Keratinocyte (primary cell): ENCODE measurements around the gene PRKACA. TPM values are rescaled to one million over a fixed set of nuclear protein-coding genes. Genes with fewer than 3 reads are reported as not detected.

Experiments
- DNase-seq: peaks from one replicate; pipeline ENCODE4 v3.0.0-alpha.2; 2011; ENCODE audit warnings: low read depth, missing footprints, low spot score
- FAIRE-seq: peaks from 2 replicates; lab custom pipeline; 2011; peaks lifted over from hg19 to GRCh38; lab: Jason Lieb, UNC
- H2AFZ ChIP-seq: 2 replicates; pipeline ENCODE4 v1.6.0; 2012; ENCODE audit warnings: low read length, control low read depth, inconsistent platforms; ENCODE audit not compliant: control insufficient read depth
- H3K27ac ChIP-seq: 2 replicates; pipeline ENCODE4 v1.5.1; 2011; ENCODE audit warnings: low read length; ENCODE audit not compliant: control insufficient read depth, insufficient read depth
- H3K27me3 ChIP-seq: 3 replicates; pipeline ENCODE4 v1.6.0; 2011; ENCODE audit warnings: low read length; ENCODE audit not compliant: control insufficient read depth, insufficient read depth; ENCODE audit errors: extremely low read depth
- H3K36me3 ChIP-seq, 2 experiments: 2 replicates in 1 of 2; 3 replicates in 1 of 2; pipeline ENCODE4 v1.5.1; 2011; ENCODE audit warnings: low read length in 2 of 2, mild to moderate bottlenecking in 1 of 2; ENCODE audit not compliant: control insufficient read depth in 2 of 2, insufficient read depth in 2 of 2; ENCODE audit errors: extremely low read depth in 1 of 2
- H3K4me1 ChIP-seq: 3 replicates; pipeline ENCODE4 v1.5.1; 2011; ENCODE audit warnings: low read length; ENCODE audit not compliant: control insufficient read depth, insufficient read depth; ENCODE audit errors: extremely low read depth
- H3K4me2 ChIP-seq: 3 replicates; pipeline ENCODE4 v1.6.0; 2011; ENCODE audit warnings: low read depth, low read length; ENCODE audit not compliant: control insufficient read depth, insufficient read depth; ENCODE audit errors: extremely low read depth
- H3K4me3 ChIP-seq, 3 experiments: fragments of 200-600 bp in 1 of 3; sonication (generic) in 1 of 3; 2 replicates in 2 of 3; 3 replicates in 1 of 3; pipeline ENCODE4 v1.5.1; 2011 to 2016; ENCODE audit warnings: low read length in 3 of 3, mild to moderate bottlenecking in 3 of 3, control low read depth in 2 of 3, inconsistent platforms in 1 of 3, low read depth in 1 of 3, mixed read lengths in 1 of 3, mixed run types in 1 of 3, moderate library complexity in 1 of 3; ENCODE audit not compliant: control insufficient read depth in 2 of 3, insufficient read depth in 2 of 3; ENCODE audit errors: extremely low read depth in 1 of 3
- H3K79me2 ChIP-seq: 2 replicates; pipeline ENCODE4 v1.6.0; 2012; ENCODE audit warnings: low read length; ENCODE audit not compliant: control insufficient read depth, insufficient read depth
- H3K9ac ChIP-seq: 3 replicates; pipeline ENCODE4 v1.6.0; 2011; ENCODE audit warnings: low read length; ENCODE audit not compliant: control insufficient read depth, insufficient read depth; ENCODE audit errors: extremely low read depth
- H3K9me1 ChIP-seq: 3 replicates; pipeline ENCODE4 v1.6.0; 2011; ENCODE audit warnings: low read length; ENCODE audit not compliant: control insufficient read depth, insufficient read depth; ENCODE audit errors: extremely low read depth
- H3K9me3 ChIP-seq: 2 replicates; pipeline ENCODE4 v1.5.1; 2012; ENCODE audit warnings: low read depth, low read length; ENCODE audit not compliant: control insufficient read depth
- H4K20me1 ChIP-seq: 3 replicates; pipeline ENCODE4 v1.6.0; 2011; ENCODE audit warnings: low read length; ENCODE audit not compliant: control insufficient read depth, insufficient read depth; ENCODE audit errors: extremely low read depth
- EZH2 ChIP-seq: IDR thresholded peaks from one replicate; pipeline ENCODE4 v1.6.1; 2012; ENCODE audit warnings: inconsistent platforms, mild to moderate bottlenecking, low read length, moderate library complexity
- dilution Hi-C: fragments of 300-500 bp; cut with MboI; formaldehyde crosslinking; loops from one replicate; pipeline ENCODE4 v1.7.0; 2020; ENCODE audit warnings: low sequenced_read_pairs; ENCODE audit not compliant: extremely low pct_ligation_motif_present
- polyA plus RNA-seq, 5 experiments: library from polyadenylated mRNA; depleted of rRNA in 3 of 5; stranded (reverse) in 3 of 5; stranded (forward) in 1 of 5; unstranded in 1 of 5; fragments of >200 nt; gene quantifications; 1 replicate in 1 of 5; 2 replicates in 3 of 5; 3 replicates in 1 of 5; pipeline versions ENCODE4 v1.2.1 to v1.2.3, GENCODE V29; 2011 to 2012; ENCODE audit warnings: missing spikeins in 2 of 5, low read depth in 1 of 5, low replicate concordance in 1 of 5
- TF ChIP-seq, protein P1 (sequence below), 3 experiments: IDR thresholded peaks in 1 of 3; conservative IDR thresholded peaks in 1 of 3; optimal IDR thresholded peaks in 1 of 3; 2 replicates in 2 of 3; 3 replicates in 1 of 3; pipeline versions ENCODE3 to v1.5.1; 2011; ENCODE audit warnings: low read length in 3 of 3, mild to moderate bottlenecking in 3 of 3, moderate library complexity in 2 of 3, control low read depth in 1 of 3, inconsistent platforms in 1 of 3; ENCODE audit not compliant: insufficient read depth in 2 of 3; ENCODE audit errors: extremely low read depth in 1 of 3

PRKACA gene
- polyA plus RNA-seq, 1 donor (not counting 4 experiments of a cell fraction or from before 2014, with no cell fraction given), result 13.7 TPM

DNA sequence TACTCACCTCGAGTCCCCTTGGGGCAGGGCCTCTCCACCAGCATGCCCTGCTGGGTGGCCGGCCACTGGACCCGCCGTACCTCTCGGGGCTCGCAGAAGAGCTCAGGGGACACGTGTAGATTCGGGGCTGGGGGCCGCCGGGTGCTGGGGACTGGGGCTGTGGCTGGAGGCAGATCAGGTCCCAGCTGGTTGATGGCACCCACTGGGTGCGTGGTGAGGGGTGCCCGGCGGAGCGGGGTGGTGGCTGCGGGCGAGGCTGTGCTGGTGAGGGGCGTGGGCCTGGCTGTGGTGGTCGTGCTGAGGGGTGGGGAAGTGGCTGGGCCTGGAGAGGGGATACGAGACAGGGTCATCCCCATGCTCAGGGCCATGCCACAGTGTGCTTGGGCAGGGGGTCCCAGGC lies 43.7 kb upstream of the PRKACA start:
- no peak for DNase-seq
- no peak for FAIRE-seq
- no peak for TF ChIP-seq EZH2
- TF ChIP-seq, protein P1, sequence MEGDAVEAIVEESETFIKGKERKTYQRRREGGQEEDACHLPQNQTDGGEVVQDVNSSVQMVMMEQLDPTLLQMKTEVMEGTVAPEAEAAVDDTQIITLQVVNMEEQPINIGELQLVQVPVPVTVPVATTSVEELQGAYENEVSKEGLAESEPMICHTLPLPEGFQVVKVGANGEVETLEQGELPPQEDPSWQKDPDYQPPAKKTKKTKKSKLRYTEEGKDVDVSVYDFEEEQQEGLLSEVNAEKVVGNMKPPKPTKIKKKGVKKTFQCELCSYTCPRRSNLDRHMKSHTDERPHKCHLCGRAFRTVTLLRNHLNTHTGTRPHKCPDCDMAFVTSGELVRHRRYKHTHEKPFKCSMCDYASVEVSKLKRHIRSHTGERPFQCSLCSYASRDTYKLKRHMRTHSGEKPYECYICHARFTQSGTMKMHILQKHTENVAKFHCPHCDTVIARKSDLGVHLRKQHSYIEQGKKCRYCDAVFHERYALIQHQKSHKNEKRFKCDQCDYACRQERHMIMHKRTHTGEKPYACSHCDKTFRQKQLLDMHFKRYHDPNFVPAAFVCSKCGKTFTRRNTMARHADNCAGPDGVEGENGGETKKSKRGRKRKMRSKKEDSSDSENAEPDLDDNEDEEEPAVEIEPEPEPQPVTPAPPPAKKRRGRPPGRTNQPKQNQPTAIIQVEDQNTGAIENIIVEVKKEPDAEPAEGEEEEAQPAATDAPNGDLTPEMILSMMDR (optimal IDR thresholded peaks at IDR 0.05 in 1 of 3, IDR thresholded peaks at IDR 0.05 in 1 of 3, conservative IDR thresholded peaks at IDR 0.05 in 1 of 3; ENCODE audit: extremely low read depth in 1 of 3, insufficient read depth in 2 of 3, low read length in 3 of 3), result no peak
- Histone ChIP-seq H3K27me3 (no peaks in the 10 kb centered on the region), H3K79me2 (no peaks in the 10 kb centered on the region), H3K9me1 (no peaks in the 10 kb centered on the region), H3K27ac (no peak overlapping the region), H4K20me1 (no peaks in the 10 kb centered on the region), H3K4me1 (no peaks in the 10 kb centered on the region), H3K9me3 (no peaks in the 10 kb centered on the region), H3K36me3 (no peaks in the 10 kb centered on the region), H2AFZ (no peak overlapping the region), H3K4me2 (no peak overlapping the region), H3K9ac (no peak overlapping the region), H3K4me3 (no peak overlapping the region)
- dilution Hi-C loops, result no loop called here

DNA sequence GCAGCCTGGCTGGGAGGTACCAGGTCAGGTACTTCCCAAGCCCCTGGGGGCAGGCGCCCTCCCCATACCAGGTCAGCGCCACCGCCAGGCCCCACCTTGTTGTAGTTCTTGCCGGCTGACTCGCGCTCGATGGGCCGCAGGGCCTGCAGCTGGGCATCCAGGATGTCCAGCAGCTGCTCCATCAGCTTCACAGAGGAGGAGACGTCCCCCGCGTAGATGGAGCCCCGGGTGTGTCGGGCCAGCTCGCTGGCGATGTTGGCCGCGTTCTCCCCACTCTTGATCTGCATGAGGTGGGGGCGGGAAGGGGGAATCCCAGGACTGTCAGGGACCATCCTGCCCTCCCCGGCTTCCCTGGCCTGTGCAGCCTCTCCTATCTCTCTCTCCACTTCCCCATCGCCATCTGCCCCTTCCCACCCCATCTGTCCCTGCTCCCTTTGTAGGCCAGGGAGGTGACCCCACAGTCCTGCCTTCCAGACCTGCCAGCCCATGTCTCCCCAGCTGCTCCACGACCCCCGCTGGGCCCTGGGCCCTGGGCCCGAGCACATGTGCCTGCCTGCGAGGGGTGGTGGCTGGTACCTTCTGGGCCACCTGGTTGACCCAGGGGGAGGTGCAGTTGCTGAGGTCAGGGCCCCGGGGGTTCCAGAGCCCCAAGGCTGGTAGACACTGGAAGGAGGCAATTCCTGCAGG lies 42.6 kb upstream of the PRKACA start:
- H3K36me3 ChIP-seq, result peaks cover 0 to 2% of the 10 kb centered on the region in 2 experiments
- dilution Hi-C loops, result no loop called here

More for the DNA sequence above, 42.6 kb upstream of the PRKACA start:
- no peak overlapping the region for H3K4me2 ChIP-seq
- no peak for DNase-seq
- FAIRE-seq, result no peak
- no peak overlapping the region for H3K27ac ChIP-seq
- H3K9me1 ChIP-seq, result no peaks in the 10 kb centered on the region
- no peaks in the 10 kb centered on the region for H3K79me2 ChIP-seq
- TF ChIP-seq, protein P1 (optimal IDR thresholded peaks at IDR 0.05 in 1 of 3, IDR thresholded peaks at IDR 0.05 in 1 of 3, conservative IDR thresholded peaks at IDR 0.05 in 1 of 3; ENCODE audit: extremely low read depth in 1 of 3, insufficient read depth in 2 of 3, low read length in 3 of 3), result no peak
- TF ChIP-seq EZH2, result no peak
- no peak overlapping the region for H3K4me3 ChIP-seq
- no peaks in the 10 kb centered on the region for H3K4me1 ChIP-seq
- no peaks in the 10 kb centered on the region for H4K20me1 ChIP-seq
- H2AFZ ChIP-seq, result no peak overlapping the region
- H3K27me3 ChIP-seq, result no peaks in the 10 kb centered on the region
- no peak overlapping the region for H3K9ac ChIP-seq
- no peaks in the 10 kb centered on the region for H3K9me3 ChIP-seq
